Naive thymus-derived CD4-positive, alpha-beta T cell (primary cell): ENCODE measurements around the gene TMEM14A. TPM values are rescaled to one million over a fixed set of nuclear protein-coding genes. Genes with fewer than 3 reads are reported as not detected.

Source experiments
- polyA plus RNA-seq, 2 donors: library from polyadenylated mRNA; unstranded; fragments of 300-500 nt; fragmentation: Illumina TruSeq; gene quantifications; one replicate each; pipeline ENCODE4 v1.2.3, GENCODE V29; 2021
- total RNA-seq, 6 experiments: library from RNA in 5 of 6; stranded (reverse) in 5 of 6; gene quantifications; 1 replicate in 5 of 6; 2 replicates in 1 of 6; pipeline ENCODE4 v1.2.3 and lab custom pipeline; 2021 to 2026

TMEM14A gene
- total and polyA plus RNA-seq, 7 experiments from 2014 or later, result 5.3 to 26.1 (median 8.1) TPM

Other genes with a start within 250 kb of the TMEM14A start
- 10 to 100 TPM in 4 of 5 experiments, 1 to 10 TPM in 1; 8.9 to 10.9 (median 10.3) TPM for gene TRAM2, start 94.1 kb upstream of the TMEM14A start, total RNA-seq
- gene TRAM2, start 94.1 kb upstream of the TMEM14A start, polyA plus RNA-seq, result 1 to 10 TPM; 3.2 to 4.5 TPM
- gene GSTA2, start 92.4 kb downstream of the TMEM14A start, total RNA-seq, result not detected
- gene GSTA2, start 92.4 kb downstream of the TMEM14A start, polyA plus RNA-seq, result not detected
- not detected for gene GSTA1, start 132.7 kb downstream of the TMEM14A start, total RNA-seq
- not detected for gene GSTA1, start 132.7 kb downstream of the TMEM14A start, polyA plus RNA-seq
- gene GSTA5, start 169.7 kb downstream of the TMEM14A start, total RNA-seq, result not detected
- not detected for gene GSTA5, start 169.7 kb downstream of the TMEM14A start, polyA plus RNA-seq
- not detected for gene GSTA3, start 238.6 kb downstream of the TMEM14A start, total RNA-seq
- not detected for gene GSTA3, start 238.6 kb downstream of the TMEM14A start, polyA plus RNA-seq